GM12878 (cell line): Measurements from ENCODE around the gene RBBP9. TPM values are rescaled to one million over a fixed set of nuclear protein-coding genes. Genes with fewer than 3 reads are reported as not detected.

Experiments
- ATAC-seq: fragments of 200-7000 bp; cut with Tn5 transposase; 3 replicates; pipeline ENCODE4 v1.9.1; 2020; ENCODE audit warnings: mild to moderate bottlenecking, moderate library complexity
- BruUV-seq: library from RNA; stranded (reverse); fragments of 400-500 nt; replicated peaks from 2 replicates; lab custom pipeline; 2021; lab: Mats Ljungman, UMichigan
- CTCF ChIA-PET: fragments of 300-600 bp; sonication (Branson Sonifier 250); formaldehyde crosslinking; extraction: SDS; loops from one replicate; lab custom pipeline; 2021; ENCODE audit warnings: inconsistent platforms; lab: Yijun Ruan, JAX
- POLR2A ChIA-PET: fragments of 350-600 bp; formaldehyde crosslinking; extraction: SDS; loops from one replicate; lab custom pipeline; 2021; ENCODE audit warnings: inconsistent platforms; lab: Charles Lee
- RAD21 ChIA-PET: fragments of 300-600 bp; sonication (Branson Sonifier 250); formaldehyde crosslinking; loops from one replicate; lab custom pipeline; 2023; ENCODE audit warnings: antibody characterized with exemption; ENCODE audit not compliant: unreplicated experiment; lab: Charles Lee
- SMC1A ChIA-PET: fragments of 300-600 bp; sonication (Branson Sonifier 250); formaldehyde crosslinking; loops from one replicate; lab custom pipeline; 2023; ENCODE audit not compliant: unreplicated experiment, uncharacterized antibody; lab: Charles Lee
- DNase-seq: peaks from one replicate; pipeline ENCODE4 v3.0.0-alpha.2; 2011; ENCODE audit warnings: low read depth, low spot score
- FAIRE-seq: peaks from 3 replicates; lab custom pipeline; 2011; peaks lifted over from hg19 to GRCh38; lab: Jason Lieb, UNC
- H2AFZ ChIP-seq: 2 replicates; pipeline ENCODE4 v1.6.0; 2011; ENCODE audit warnings: low read depth, low read length, control low read depth; ENCODE audit not compliant: control insufficient read depth
- H3K27ac ChIP-seq: 2 replicates; pipeline ENCODE4 v1.5.1; 2011; ENCODE audit warnings: control low read depth; ENCODE audit not compliant: control insufficient read depth, insufficient read depth
- H3K27me3 ChIP-seq, 2 experiments: replicated peaks in 1 of 2; 2 replicates each; pipeline versions ENCODE4 v1.6.0 to v1.6.1; 2011; ENCODE audit warnings: low read length in 1 of 2; ENCODE audit not compliant: control insufficient read depth in 2 of 2, insufficient read depth in 2 of 2
- H3K36me3 ChIP-seq, 2 experiments: 2 replicates each; pipeline ENCODE4 v1.5.1; 2011; ENCODE audit warnings: low read length in 1 of 2; ENCODE audit not compliant: control insufficient read depth in 2 of 2, insufficient read depth in 2 of 2
- H3K4me1 ChIP-seq: 2 replicates; pipeline ENCODE4 v1.6.1; 2011; ENCODE audit warnings: mild to moderate bottlenecking, low read length, moderate library complexity, mixed read lengths; ENCODE audit not compliant: control insufficient read depth, insufficient read depth
- H3K4me2 ChIP-seq: 2 replicates; pipeline ENCODE4 v1.6.0; 2011; ENCODE audit warnings: control low read depth; ENCODE audit not compliant: control insufficient read depth, insufficient read depth
- H3K4me3 ChIP-seq: fragments of 200-600 bp; sonication (generic); 2 replicates; pipeline ENCODE4 v1.5.1; 2016
- H3K79me2 ChIP-seq: 2 replicates; pipeline ENCODE4 v1.6.0; 2011; ENCODE audit warnings: low read length; ENCODE audit not compliant: control insufficient read depth, insufficient read depth
- H3K9ac ChIP-seq: 2 replicates; pipeline ENCODE4 v1.8.0; 2011; ENCODE audit warnings: low read length, control low read depth, mixed read lengths; ENCODE audit not compliant: control insufficient read depth, insufficient read depth
- H3K9me3 ChIP-seq: replicated peaks from 3 replicates; pipeline ENCODE4 v1.5.1; 2011; ENCODE audit warnings: mild to moderate bottlenecking, low read length; ENCODE audit not compliant: control insufficient read depth, insufficient read depth
- H4K20me1 ChIP-seq: 2 replicates; pipeline ENCODE4 v1.6.0; 2011; ENCODE audit not compliant: control insufficient read depth, insufficient read depth
- BHLHE40 ChIP-seq, 2 experiments: fragments of 450-650 bp in 1 of 2; IDR thresholded peaks; 2 replicates each; pipeline ENCODE4 v1.6.1; 2011 to 2017; ENCODE audit warnings: low read depth in 2 of 2, borderline replicate concordance in 1 of 2, improper control_type of control experiment in 1 of 2, low read length in 1 of 2, mild to moderate bottlenecking in 1 of 2
- EP300 ChIP-seq, 2 experiments: fragments of 150-350 bp in 1 of 2; IDR thresholded peaks; 2 replicates each; pipeline ENCODE4 v1.6.1; 2011 to 2012; ENCODE audit warnings: low read depth in 2 of 2, low read length in 2 of 2, borderline replicate concordance in 1 of 2, improper control_type of control experiment in 1 of 2, inconsistent platforms in 1 of 2; ENCODE audit not compliant: control insufficient read depth in 1 of 2
- IKZF2 ChIP-seq, 2 experiments: fragments of 450-650 bp; IDR thresholded peaks; 2 replicates each; pipeline ENCODE4 v1.6.1; 2017; ENCODE audit warnings: mild to moderate bottlenecking in 2 of 2, moderate library complexity in 2 of 2
- NFXL1 ChIP-seq: fragments of 450-650 bp; IDR thresholded peaks from 2 replicates; pipeline ENCODE4 v1.6.1; 2017; ENCODE audit warnings: antibody characterized with exemption, mild to moderate bottlenecking, borderline replicate concordance
- SPI1 ChIP-seq: IDR thresholded peaks from 2 replicates; pipeline ENCODE4 v1.6.1; 2011; ENCODE audit warnings: low read depth, mild to moderate bottlenecking, low read length, moderate library complexity, borderline replicate concordance; ENCODE audit not compliant: insufficient read depth
- TBL1XR1 ChIP-seq: IDR thresholded peaks from 2 replicates; pipeline ENCODE4 v1.6.1; 2012; ENCODE audit warnings: low read depth, low read length, improper control_type of control experiment
- ZNF24 ChIP-seq: fragments of 450-650 bp; IDR thresholded peaks from 2 replicates; pipeline ENCODE4 v1.6.1; 2017; ENCODE audit warnings: antibody characterized with exemption, mild to moderate bottlenecking
- WGBS: methylation state at CpG from one replicate; pipeline ENCODE4 v1.1.6; 2016; ENCODE audit warnings: low lambda C conversion rate; ENCODE audit not compliant: insufficient replicate concordance, insufficient coverage; ENCODE audit errors: missing lambda C conversion rate; 5-methylcytosine and 5-hydroxymethylcytosine counted together
- in situ Hi-C: fragments of 300-500 bp; cut with MboI; formaldehyde crosslinking; loops from 9 replicates; pipeline ENCODE4 v1.14.3; 2018; ENCODE audit warnings: mixed read lengths
- intact Hi-C: fragments of 100-400 bp; cut with micrococcal nuclease; formaldehyde crosslinking; loops from one replicate; pipeline ENCODE4 v1.14.2; 2022; ENCODE audit not compliant: unreplicated experiment
- polyA plus RNA-seq, 11 experiments: library from polyadenylated mRNA; depleted of rRNA in 4 of 11; unstranded in 6 of 11; stranded (reverse) in 5 of 11; fragments of >200 nt; fragmentation: Nextera tagmentation in 4 of 11; fragmentation: Illumina TruSeq in 1 of 11; extraction: Ambion mirVana in 4 of 11; extraction: Trizol in 1 of 11; gene quantifications; 1 replicate in 1 of 11; 2 replicates in 10 of 11; pipeline versions ENCODE4 v1.2.1 to v1.2.3, GENCODE V29; 2011 to 2016; ENCODE audit warnings: inconsistent platforms in 2 of 11, missing spikeins in 2 of 11, low read depth in 1 of 11
- total RNA-seq, 4 experiments: library from RNA; depleted of rRNA in 3 of 4; stranded (reverse); fragments of >200 nt in 3 of 4; fragmentation: Illumina TruSeq in 1 of 4; extraction: Trizol in 1 of 4; gene quantifications; 2 replicates each; pipeline versions ENCODE4 v1.2.1 to v1.2.3, GENCODE V29; 2013 to 2021
- TF ChIP-seq, protein P1 (sequence below): fragments of 450-650 bp; IDR thresholded peaks from 2 replicates; pipeline ENCODE4 v1.6.1; 2016; ENCODE audit warnings: mild to moderate bottlenecking, moderate library complexity, borderline replicate concordance

RBBP9 gene
- total and polyA plus RNA-seq, 10 of the 15 experiments (the other 5 are each of a cell fraction or from before 2014, with no cell fraction given) = 7.1 to 34.1 (median 16.0) TPM

DNA sequence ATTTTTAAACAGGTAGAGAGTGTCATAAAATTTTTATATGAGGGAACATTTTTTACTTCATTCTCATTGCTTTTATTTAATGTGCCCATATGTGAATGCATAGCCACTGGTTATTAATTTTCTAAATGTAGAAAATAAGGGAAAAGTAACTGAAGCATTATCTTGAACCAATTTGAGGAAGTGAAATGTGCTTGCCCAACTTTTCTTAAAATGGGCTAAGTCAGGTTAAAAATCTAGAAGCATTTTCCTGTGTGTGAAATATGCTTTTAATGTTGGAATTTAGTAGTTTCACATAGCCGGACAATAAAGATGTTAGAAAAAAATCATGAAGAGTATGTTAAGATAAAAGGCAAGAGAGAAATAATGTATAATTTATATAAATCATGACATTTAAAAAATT is 14.5 kb upstream of the RBBP9 start:
- peaks cover 3 to 22% of the 10 kb centered on the region in 2 experiments for H3K36me3 ChIP-seq
- ChIA-PET RAD21 (no interaction called here), SMC1A (no interaction called here), POLR2A (interaction anchor here (0.7 kb wide), 1 partner anchor 15 kb away, joined by 3 read pairs; the partner anchor contains the start of gene RBBP9), CTCF (no interaction called here)
- FAIRE-seq (no peak), ATAC-seq (no peak), DNase-seq (no peak)
- H3K27me3 ChIP-seq = no peaks in the 10 kb centered on the region
- H3K9ac ChIP-seq = no peak overlapping the region
- no peak overlapping the region; the same call in none of the 2 replicates for H3K4me2 ChIP-seq
- in situ Hi-C loops (loop anchor here (25.0 kb wide), 1 partner anchor 1501 kb away; the partner anchor contains the start of gene NAA20), intact Hi-C loops (no loop called here)
- H3K4me3 ChIP-seq = no peak overlapping the region
- no peak overlapping the region for H3K27ac ChIP-seq
- WGBS = 88% methylated on average over 1 of the region's 1 CpG
- no TSS peak for BruUV-seq
- no peaks in the 10 kb centered on the region for H3K9me3 ChIP-seq
- no peak overlapping the region for H2AFZ ChIP-seq
- peaks cover 19% of the 10 kb centered on the region for H3K79me2 ChIP-seq
- H4K20me1 ChIP-seq = no peaks in the 10 kb centered on the region
- no peak for TF ChIP-seq NFXL1
- peak; percentile 71; the same call in 1 of the 2 replicates for TF ChIP-seq SPI1
- no peaks in the 10 kb centered on the region for H3K4me1 ChIP-seq

DNA sequence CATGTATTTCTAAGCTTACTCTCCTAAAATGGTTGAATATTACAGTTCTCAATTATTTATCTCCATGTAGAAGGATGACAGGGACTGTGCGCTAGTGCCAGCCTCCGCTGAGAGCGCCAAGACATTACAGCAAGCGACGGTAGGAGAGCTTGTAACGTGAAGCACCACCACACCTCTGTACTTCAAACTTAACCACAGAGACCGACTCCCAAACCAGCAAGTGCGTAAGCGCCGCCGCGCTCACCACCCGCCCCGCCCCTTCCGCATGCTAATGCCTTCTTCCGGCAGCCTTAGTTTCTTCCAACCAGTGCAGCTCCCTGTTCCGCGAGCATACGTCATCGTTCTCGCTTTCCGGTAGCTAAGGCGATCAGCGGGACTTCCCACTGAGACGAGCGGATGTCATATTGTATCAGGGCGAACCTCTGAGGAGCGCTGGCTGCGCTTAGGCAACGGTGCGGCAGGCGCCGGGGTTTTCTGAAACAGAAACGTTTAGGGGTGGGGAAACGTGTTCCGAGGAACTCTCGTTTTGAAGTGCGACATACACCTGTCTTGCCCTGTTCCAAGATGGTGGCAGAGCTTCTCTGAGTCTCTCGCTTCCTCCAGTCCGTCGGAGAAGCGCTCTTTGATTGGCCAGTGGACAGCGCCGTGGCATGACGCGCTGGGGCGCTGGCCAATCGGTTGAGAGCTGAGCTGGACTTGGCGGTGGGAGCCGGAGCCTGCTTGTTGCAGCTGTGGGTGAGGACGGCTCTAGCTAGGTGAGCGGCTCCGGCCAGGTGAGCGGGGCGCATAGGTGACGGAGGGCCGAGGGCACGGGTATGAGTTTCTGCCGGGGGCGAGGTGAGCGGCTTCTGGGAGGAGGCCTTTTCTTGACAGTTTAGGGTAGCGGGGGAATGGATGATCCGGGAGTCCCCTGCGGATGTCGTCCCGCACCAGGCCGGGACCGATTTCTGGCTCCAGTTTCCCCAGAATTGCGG is 10.5 kb upstream of the RBBP9 start, which contains the start of gene SEC23B:
Gene SEC23B, plus strand, starts transcription at position 723 of the 974 bp plus-strand sequence. CDS start 2,896 bp downstream, outside the sequence.
- H3K27ac ChIP-seq = peak within 1 kb of the TSS; percentile 98
- in situ Hi-C loops = loop anchor here (25.0 kb wide), 1 partner anchor 1505 kb away; the partner anchor contains the start of gene NAA20
- BruUV-seq = no TSS peak
- H3K27me3 ChIP-seq = no peaks in the 10 kb centered on the region
- CTCF ChIA-PET = interaction anchor here (0.7 to 4.6 kb wide), 7 partner anchors 10 to 95 kb away, joined by 3 to 46 read pairs (median 4); partner anchors contain the start of genes DZANK1, POLR3F and RBBP9
- peak within 1 kb of the TSS; percentile 86 for H3K9ac ChIP-seq
- RAD21 ChIA-PET = interaction anchor here (1.0 to 3.3 kb wide), 9 partner anchors 10 to 564 kb away, joined by 4 to 67 read pairs (median 8); partner anchors contain the start of genes DZANK1, POLR3F, RBBP9 and SMIM26
- H4K20me1 ChIP-seq = no peaks in the 10 kb centered on the region
- DNase-seq (peak; percentile 96), FAIRE-seq (peak; percentile 98), ATAC-seq (peak; percentile 96)
- SMC1A ChIA-PET = interaction anchor here (0.8 to 5.6 kb wide), 12 partner anchors 10 to 1153 kb away, joined by 3 to 83 read pairs (median 4); partner anchors contain the start of genes DZANK1, POLR3F, RBBP9 and SMIM26
- no peaks in the 10 kb centered on the region; a peak in 1 of 4 replicates for H3K36me3 ChIP-seq
- peak within 1 kb of the TSS; percentile 95 for H3K4me2 ChIP-seq
- H2AFZ ChIP-seq = peak within 1 kb of the TSS; percentile 92
- under 1% methylated on average over 69 of the region's 69 CpGs for WGBS
- no peaks in the 10 kb centered on the region for H3K9me3 ChIP-seq
- intact Hi-C loops = loop anchor here (1.0 to 5.0 kb wide), 5 partner anchors 10 to 95 kb away; partner anchors contain the start of genes DTD1, DZANK1, POLR3F and RBBP9
- no peaks in the 10 kb centered on the region for H3K4me1 ChIP-seq
- peak within 1 kb of the TSS; percentile 80 for H3K4me3 ChIP-seq
- peaks cover 19% of the 10 kb centered on the region for H3K79me2 ChIP-seq
- POLR2A ChIA-PET = interaction anchor here (0.6 to 5.2 kb wide), 17 partner anchors 8 to 502 kb away, joined by 3 to 96 read pairs (median 4); partner anchors contain the start of genes DZANK1, POLR3F, RBBP9 and ZNF133
- no peak for TF ChIP-seq ZNF24
- no peak for TF ChIP-seq TBL1XR1
- TF ChIP-seq BHLHE40 (IDR thresholded peaks at IDR 0.05; ENCODE audit: borderline replicate concordance in 1 of 2, low read depth in 2 of 2, low read length in 1 of 2) = peak; percentile 63 to 76; a peak in 3 of 4 replicates
- TF ChIP-seq EP300 (IDR thresholded peaks at IDR 0.05; ENCODE audit: borderline replicate concordance in 1 of 2, control insufficient read depth in 1 of 2, low read depth in 2 of 2, low read length in 2 of 2) = peak; percentile 34 to 36; a peak in 1 of 4 replicates
- TF ChIP-seq, protein P1, sequence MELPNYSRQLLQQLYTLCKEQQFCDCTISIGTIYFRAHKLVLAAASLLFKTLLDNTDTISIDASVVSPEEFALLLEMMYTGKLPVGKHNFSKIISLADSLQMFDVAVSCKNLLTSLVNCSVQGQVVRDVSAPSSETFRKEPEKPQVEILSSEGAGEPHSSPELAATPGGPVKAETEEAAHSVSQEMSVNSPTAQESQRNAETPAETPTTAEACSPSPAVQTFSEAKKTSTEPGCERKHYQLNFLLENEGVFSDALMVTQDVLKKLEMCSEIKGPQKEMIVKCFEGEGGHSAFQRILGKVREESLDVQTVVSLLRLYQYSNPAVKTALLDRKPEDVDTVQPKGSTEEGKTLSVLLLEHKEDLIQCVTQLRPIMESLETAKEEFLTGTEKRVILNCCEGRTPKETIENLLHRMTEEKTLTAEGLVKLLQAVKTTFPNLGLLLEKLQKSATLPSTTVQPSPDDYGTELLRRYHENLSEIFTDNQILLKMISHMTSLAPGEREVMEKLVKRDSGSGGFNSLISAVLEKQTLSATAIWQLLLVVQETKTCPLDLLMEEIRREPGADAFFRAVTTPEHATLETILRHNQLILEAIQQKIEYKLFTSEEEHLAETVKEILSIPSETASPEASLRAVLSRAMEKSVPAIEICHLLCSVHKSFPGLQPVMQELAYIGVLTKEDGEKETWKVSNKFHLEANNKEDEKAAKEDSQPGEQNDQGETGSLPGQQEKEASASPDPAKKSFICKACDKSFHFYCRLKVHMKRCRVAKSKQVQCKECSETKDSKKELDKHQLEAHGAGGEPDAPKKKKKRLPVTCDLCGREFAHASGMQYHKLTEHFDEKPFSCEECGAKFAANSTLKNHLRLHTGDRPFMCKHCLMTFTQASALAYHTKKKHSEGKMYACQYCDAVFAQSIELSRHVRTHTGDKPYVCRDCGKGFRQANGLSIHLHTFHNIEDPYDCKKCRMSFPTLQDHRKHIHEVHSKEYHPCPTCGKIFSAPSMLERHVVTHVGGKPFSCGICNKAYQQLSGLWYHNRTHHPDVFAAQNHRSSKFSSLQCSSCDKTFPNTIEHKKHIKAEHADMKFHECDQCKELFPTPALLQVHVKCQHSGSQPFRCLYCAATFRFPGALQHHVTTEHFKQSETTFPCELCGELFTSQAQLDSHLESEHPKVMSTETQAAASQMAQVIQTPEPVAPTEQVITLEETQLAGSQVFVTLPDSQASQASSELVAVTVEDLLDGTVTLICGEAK = peak; percentile 84
- peak; percentile 46 to 55; a peak in 3 of 4 replicates for TF ChIP-seq IKZF2 (IDR thresholded peaks at IDR 0.05)
